IMR-90 (cell line): Measurements from ENCODE around the gene HSD3B1.

ENCODE experiments used
- CEBPB ChIP-seq: IDR thresholded peaks from 2 replicates; pipeline ENCODE4 v1.6.1; 2012; ENCODE audit warnings: low read depth, low read length, improper control_type of control experiment
- POLR2A ChIP-seq: IDR thresholded peaks from 2 replicates; pipeline ENCODE4 v1.6.1; 2012; ENCODE audit warnings: mild to moderate bottlenecking, low read depth, low read length
- RAD21 ChIP-seq: IDR thresholded peaks from 2 replicates; pipeline ENCODE4 v1.6.1; 2012; ENCODE audit warnings: low read length, improper control_type of control experiment

GRCh38 chr1:119492763-119493162 lies 14.2 kb upstream of the HSD3B1 start:
- no peak for TF ChIP-seq CEBPB
- TF ChIP-seq POLR2A, result no peak
- no peak for TF ChIP-seq RAD21
